Hippocampal formation (tissue), 2 donors: Measurements from ENCODE around the gene ARHGEF28.

ENCODE experiments used
- DNase-seq, 2 donors: peaks; one replicate each; lab custom pipeline; 2025; lab: John Stamatoyannopoulos, UW

ARHGEF28 gene

GRCh38 chr5:73935719-73936118 lies 309.7 kb downstream of the ARHGEF28 start:
- DNase-seq = no peak

GRCh38 chr5:73938280-73938937 lies 312.4 kb downstream of the ARHGEF28 start:
- no peak for DNase-seq

GRCh38 chr5:73938938-73939320 lies 312.9 kb downstream of the ARHGEF28 start:
- no peak for DNase-seq

GRCh38 chr5:73939557-73939956 lies 313.6 kb downstream of the ARHGEF28 start:
- DNase-seq = no peak

- DNase-seq = no peak
Observed at GRCh38 chr5:73940026-73940425, 314.0 kb downstream of the ARHGEF28 start.

GRCh38 chr5:73940801-73941200 lies 314.8 kb downstream of the ARHGEF28 start:
- DNase-seq = no peak

- no peak for DNase-seq
Observed at GRCh38 chr5:73942783-73943182, 316.8 kb downstream of the ARHGEF28 start.

GRCh38 chr5:73943397-73943796 lies 317.4 kb downstream of the ARHGEF28 start:
- no peak for DNase-seq

GRCh38 chr5:73944581-73944980 lies 318.6 kb downstream of the ARHGEF28 start:
- no peak for DNase-seq

- DNase-seq = no peak
Observed at GRCh38 chr5:73945505-73945904, 319.5 kb downstream of the ARHGEF28 start.

GRCh38 chr5:73946278-73946677 lies 320.3 kb downstream of the ARHGEF28 start:
- no peak for DNase-seq

- no peak for DNase-seq
Observed at GRCh38 chr5:73946919-73947602, 321.1 kb downstream of the ARHGEF28 start.

GRCh38 chr5:73947906-73948640 lies 322.1 kb downstream of the ARHGEF28 start:
- DNase-seq = no peak

GRCh38 chr5:73948720-73949119 lies 322.7 kb downstream of the ARHGEF28 start:
- DNase-seq = no peak

- no peak for DNase-seq
Observed at GRCh38 chr5:73950441-73950873, 324.5 kb downstream of the ARHGEF28 start.

- no peak for DNase-seq
Observed at GRCh38 chr5:73950912-73951430, 325.0 kb downstream of the ARHGEF28 start.

GRCh38 chr5:73952872-73953271 lies 326.9 kb downstream of the ARHGEF28 start:
- DNase-seq = no peak

GRCh38 chr5:73954381-73954780 lies 328.4 kb downstream of the ARHGEF28 start:
- DNase-seq = no peak

GRCh38 chr5:73955271-73955846 lies 329.4 kb downstream of the ARHGEF28 start:
- peak in 1 of 2 donors; percentile 57 for DNase-seq

- DNase-seq = no peak
Observed at GRCh38 chr5:73957397-73958001, 331.5 kb downstream of the ARHGEF28 start.

- no peak for DNase-seq
Observed at GRCh38 chr5:73958037-73958436, 332.0 kb downstream of the ARHGEF28 start.

- no peak for DNase-seq
Observed at GRCh38 chr5:73960023-73960422, 334.0 kb downstream of the ARHGEF28 start.
